Bronchial epithelial cell (primary cell): Measurements from ENCODE around the gene BCL11B. TPM values are rescaled to one million over a fixed set of nuclear protein-coding genes. Genes with fewer than 3 reads are reported as not detected.

ENCODE experiments used
- DNase-seq: peaks from one replicate; pipeline ENCODE4 v3.0.0-alpha.2; 2010; ENCODE audit warnings: low read depth
- FAIRE-seq: peaks from 2 replicates; lab custom pipeline; 2011; peaks lifted over from hg19 to GRCh38; lab: Jason Lieb, UNC
- H3K27me3 ChIP-seq: 2 replicates; pipeline ENCODE4 v1.5.1; 2011; ENCODE audit warnings: low read length; ENCODE audit not compliant: control insufficient read depth, insufficient read depth
- H3K36me3 ChIP-seq: 2 replicates; pipeline ENCODE4 v1.5.1; 2011; ENCODE audit warnings: low read length; ENCODE audit not compliant: control insufficient read depth, insufficient read depth
- H3K4me3 ChIP-seq: 2 replicates; pipeline ENCODE4 v1.5.1; 2011; ENCODE audit warnings: mild to moderate bottlenecking, low read depth, low read length, control low read depth
- total RNA-seq: library from RNA; depleted of rRNA; stranded (reverse); fragments of >200 nt; gene quantifications from 2 replicates; pipeline ENCODE4 v1.2.1, GENCODE V29; 2014
- TF ChIP-seq, protein P1 (sequence below): IDR thresholded peaks from 2 replicates; pipeline ENCODE4 v1.5.1; 2011; ENCODE audit warnings: mild to moderate bottlenecking, moderate library complexity, low read length, control low read depth, inconsistent platforms; ENCODE audit not compliant: insufficient read depth, severe bottlenecking

The BCL11B gene
- total RNA-seq, 1 donor from 2014 or later, result 5.3 TPM

DNA sequence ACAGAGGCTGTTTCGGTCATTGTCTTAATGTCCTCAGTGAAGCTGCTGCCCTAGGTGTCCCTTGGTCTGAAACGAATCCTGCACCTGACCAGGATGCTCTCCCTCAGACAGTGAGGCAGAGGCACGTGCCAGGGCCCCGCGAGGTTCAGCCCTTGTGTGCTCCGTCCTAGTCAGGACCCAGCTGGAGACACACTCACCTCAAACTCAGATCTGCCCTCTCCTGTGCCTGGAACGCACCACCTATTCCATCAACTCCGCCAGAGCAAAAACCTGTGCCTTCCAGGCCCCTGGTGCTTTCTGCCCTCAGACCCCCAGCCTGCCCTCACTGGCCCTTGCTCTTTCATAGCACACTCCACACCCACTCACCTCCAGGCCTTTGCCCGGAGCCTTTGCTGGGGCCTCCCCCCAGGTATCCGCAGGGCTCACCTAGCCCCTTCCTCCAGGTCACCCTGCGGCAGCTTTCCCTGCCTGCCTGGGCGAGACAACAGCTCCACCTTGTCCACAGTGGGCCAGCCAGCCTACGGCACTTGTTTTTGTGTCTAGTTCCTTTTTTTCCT is 150.6 kb downstream of the BCL11B start:
- FAIRE-seq (no peak), DNase-seq (no peak)
- TF ChIP-seq, protein P1, sequence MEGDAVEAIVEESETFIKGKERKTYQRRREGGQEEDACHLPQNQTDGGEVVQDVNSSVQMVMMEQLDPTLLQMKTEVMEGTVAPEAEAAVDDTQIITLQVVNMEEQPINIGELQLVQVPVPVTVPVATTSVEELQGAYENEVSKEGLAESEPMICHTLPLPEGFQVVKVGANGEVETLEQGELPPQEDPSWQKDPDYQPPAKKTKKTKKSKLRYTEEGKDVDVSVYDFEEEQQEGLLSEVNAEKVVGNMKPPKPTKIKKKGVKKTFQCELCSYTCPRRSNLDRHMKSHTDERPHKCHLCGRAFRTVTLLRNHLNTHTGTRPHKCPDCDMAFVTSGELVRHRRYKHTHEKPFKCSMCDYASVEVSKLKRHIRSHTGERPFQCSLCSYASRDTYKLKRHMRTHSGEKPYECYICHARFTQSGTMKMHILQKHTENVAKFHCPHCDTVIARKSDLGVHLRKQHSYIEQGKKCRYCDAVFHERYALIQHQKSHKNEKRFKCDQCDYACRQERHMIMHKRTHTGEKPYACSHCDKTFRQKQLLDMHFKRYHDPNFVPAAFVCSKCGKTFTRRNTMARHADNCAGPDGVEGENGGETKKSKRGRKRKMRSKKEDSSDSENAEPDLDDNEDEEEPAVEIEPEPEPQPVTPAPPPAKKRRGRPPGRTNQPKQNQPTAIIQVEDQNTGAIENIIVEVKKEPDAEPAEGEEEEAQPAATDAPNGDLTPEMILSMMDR, result no peak
- Histone ChIP-seq H3K36me3 (no peaks in the 10 kb centered on the region), H3K4me3 (no peak overlapping the region), H3K27me3 (peaks cover 12% of the 10 kb centered on the region)

DNA sequence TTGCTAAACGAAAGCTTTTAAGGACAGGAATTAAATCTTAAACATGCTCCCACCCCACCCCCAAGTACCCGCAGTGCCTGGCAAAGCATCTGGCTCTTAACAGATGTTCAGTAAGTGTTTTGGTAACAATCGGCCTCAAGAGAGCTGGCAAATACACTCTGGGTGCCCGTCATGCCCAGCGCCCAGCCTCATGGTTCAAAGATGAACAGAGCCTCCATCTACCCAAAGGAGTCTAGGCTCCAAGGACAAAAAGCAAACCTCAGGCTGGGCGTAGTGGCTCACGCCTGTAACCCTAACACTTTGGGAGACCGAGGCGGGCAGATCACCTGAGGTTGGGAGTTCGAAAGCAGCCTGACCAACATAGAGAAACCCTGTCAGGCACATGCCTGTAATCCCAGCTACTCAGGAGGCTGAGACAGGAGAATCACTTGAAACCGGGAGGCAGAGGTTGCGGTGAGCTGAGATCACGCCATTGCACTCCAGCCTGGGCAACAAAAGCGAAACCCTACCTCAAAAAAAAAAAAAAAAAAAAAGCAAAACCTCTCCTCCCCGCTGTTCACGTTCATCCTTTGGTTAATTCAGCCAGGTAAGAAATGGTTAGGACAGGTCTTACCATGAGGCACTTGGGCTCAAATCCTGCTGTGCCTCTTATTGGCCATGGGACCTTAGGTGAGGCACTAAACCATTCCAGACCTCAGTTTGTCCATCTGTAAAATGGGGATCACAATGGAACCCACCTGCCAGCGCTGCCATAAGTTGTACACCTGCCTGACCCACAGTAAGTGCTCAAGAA is 151.3 kb downstream of the BCL11B start:
- FAIRE-seq, result no peak
- H3K27me3 ChIP-seq, result peaks cover 12% of the 10 kb centered on the region

DNA sequence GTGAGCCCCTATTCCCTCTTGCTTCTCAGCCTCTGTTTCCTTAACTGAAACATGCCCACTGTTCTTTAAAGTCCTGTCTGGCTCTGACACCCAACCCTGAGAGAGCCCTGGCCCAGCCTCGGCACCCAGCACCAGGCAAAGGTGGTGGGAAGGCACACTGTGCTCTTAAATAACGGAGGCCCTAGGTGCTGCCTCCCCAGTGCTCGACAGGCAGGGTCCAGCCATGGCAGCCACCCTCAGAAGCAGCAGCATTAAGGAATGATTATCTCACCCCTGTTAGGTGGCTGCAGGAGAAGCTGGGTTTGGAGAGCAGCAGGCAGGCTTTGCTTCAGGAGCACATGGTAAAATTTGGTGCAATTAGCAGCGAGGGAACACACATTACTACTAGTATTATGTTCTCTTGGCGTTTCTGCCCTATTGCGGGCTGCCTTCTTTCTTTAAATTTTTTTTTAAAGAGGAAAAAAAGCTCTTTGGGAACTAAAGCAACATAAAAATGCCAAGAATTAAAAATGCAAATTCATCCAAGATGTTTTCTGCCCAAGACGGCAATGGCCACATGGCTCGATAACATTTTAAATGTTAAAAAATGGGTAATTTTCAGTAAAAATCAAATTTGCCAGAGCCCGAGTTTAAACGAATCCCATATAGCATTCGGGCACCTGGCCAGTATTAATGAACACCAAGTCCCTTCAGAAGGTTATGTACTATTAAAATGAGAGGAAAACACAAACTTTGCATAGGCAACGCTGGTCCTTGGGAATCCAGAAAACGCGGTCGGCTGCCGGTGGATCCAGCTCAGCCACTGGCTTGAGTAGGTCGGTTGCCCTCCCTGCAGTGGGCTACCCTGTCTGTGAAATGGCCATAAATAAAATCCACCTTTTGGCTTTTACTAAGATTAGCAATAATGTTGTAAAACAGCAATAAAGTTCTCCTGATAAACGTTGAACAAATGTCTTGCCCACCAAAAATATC is 152.2 kb downstream of the BCL11B start:
- no peaks in the 10 kb centered on the region for H3K36me3 ChIP-seq
- TF ChIP-seq, protein P1, result no peak
- FAIRE-seq (no peak), DNase-seq (no peak)
- no peak overlapping the region for H3K4me3 ChIP-seq
- H3K27me3 ChIP-seq, result peaks cover 12% of the 10 kb centered on the region

More for the DNA sequence above, 151.3 kb downstream of the BCL11B start:
- no peaks in the 10 kb centered on the region for H3K36me3 ChIP-seq
- no peak overlapping the region for H3K4me3 ChIP-seq
- TF ChIP-seq, protein P1, result no peak
- DNase-seq, result no peak

Other genes starting within 250 kb of the BCL11B start
- 54.9 and 66.6 TPM in 2 replicates for gene SETD3, start 208.7 kb upstream of the BCL11B start, total RNA-seq
- 18.4 and 43.3 TPM in 2 replicates for gene CCNK, start 209.2 kb upstream of the BCL11B start, total RNA-seq